ENCODE results near the gene RAB29. TPM values are rescaled to one million over a fixed set of nuclear protein-coding genes. Genes with fewer than 3 reads are reported as not detected.

Gene RAB29
- polyA plus RNA-seq, 3 donors = 23.2 to 32.2 (median 31.5) TPM

DNA sequence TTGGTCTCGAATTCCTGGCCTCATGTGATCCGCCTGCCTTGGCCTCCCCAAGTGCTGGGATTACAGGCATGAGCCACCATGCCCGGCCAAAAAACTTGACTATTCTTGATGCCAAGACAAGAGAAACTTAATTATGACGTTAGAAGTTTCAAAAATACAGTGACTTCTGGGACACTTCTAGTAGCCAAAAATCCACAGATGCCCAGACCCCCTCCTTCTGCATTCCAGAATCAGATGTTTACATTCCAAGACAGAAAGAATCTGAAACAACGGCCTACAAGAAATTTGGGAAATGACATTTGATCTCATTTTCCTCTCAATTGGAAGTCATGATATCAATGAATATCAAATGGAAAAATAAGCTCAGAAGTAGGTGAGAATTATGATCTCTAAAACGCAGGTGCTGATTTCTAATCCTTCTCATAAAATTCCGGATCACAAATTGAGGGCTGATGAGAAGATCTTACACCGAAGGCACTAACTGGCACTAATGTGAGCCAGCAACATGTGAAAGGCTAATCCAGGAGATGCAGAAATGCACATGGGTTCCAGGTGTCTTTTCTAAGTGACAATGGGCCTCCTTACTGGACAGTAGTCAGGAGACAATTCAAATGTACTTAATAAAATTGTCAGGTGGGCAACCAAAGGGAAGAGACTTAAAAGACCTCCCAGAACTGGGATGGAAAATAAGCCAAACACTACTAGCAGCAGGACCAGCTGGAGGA is 5.5 kb downstream of the RAB29 start:
- peaks cover 0 to 2% (median 0%) of the 10 kb centered on the region in 3 donors for H3K27me3 Mint-ChIP-seq (ENCODE audit: low read depth in 3 of 3)
- H3K4me1 ChIP-seq (ENCODE audit: control insufficient read depth in 1 of 2, insufficient read depth in 2 of 2, low read length in 2 of 2) = peaks cover 9 to 13% of the 10 kb centered on the region in 2 donors
- H2AFZ ChIP-seq (ENCODE audit: insufficient read depth, low read depth, low read length, poor library complexity, severe bottlenecking) = no peak overlapping the region
- H3K9me3 Mint-ChIP-seq = no peaks in the 10 kb centered on the region
- peaks cover 23 to 54% of the 10 kb centered on the region in 2 donors for H3K36me3 ChIP-seq (replicated peaks in 1 of 2; ENCODE audit: control insufficient read depth in 1 of 2, insufficient read depth in 2 of 2, low read length in 2 of 2)
- no peaks in the 10 kb centered on the region for H3K9me3 ChIP-seq (replicated peaks in 1 of 2; ENCODE audit: control insufficient read depth in 1 of 2, insufficient read depth in 1 of 2, low read length in 2 of 2)
- H3K27me3 ChIP-seq (ENCODE audit: control insufficient read depth in 2 of 2, insufficient read depth in 2 of 2, low read length in 2 of 2) = no peaks in the 10 kb centered on the region
- no peak overlapping the region for H3K4me3 ChIP-seq (replicated peaks in 1 of 3; ENCODE audit: low read depth in 2 of 3, low read length in 3 of 3)
- H4K20me1 ChIP-seq (ENCODE audit: insufficient read depth, low read length) = no peaks in the 10 kb centered on the region
- H3K27ac ChIP-seq (ENCODE audit: low read depth in 1 of 2, low read length in 2 of 2) = no peak overlapping the region
- TF ChIP-seq, protein P1, sequence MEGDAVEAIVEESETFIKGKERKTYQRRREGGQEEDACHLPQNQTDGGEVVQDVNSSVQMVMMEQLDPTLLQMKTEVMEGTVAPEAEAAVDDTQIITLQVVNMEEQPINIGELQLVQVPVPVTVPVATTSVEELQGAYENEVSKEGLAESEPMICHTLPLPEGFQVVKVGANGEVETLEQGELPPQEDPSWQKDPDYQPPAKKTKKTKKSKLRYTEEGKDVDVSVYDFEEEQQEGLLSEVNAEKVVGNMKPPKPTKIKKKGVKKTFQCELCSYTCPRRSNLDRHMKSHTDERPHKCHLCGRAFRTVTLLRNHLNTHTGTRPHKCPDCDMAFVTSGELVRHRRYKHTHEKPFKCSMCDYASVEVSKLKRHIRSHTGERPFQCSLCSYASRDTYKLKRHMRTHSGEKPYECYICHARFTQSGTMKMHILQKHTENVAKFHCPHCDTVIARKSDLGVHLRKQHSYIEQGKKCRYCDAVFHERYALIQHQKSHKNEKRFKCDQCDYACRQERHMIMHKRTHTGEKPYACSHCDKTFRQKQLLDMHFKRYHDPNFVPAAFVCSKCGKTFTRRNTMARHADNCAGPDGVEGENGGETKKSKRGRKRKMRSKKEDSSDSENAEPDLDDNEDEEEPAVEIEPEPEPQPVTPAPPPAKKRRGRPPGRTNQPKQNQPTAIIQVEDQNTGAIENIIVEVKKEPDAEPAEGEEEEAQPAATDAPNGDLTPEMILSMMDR (IDR thresholded peaks at IDR 0.05) = no peak
- intact Hi-C loops (cut with micrococcal nuclease) = no loop called here
- no peak overlapping the region for H3K9ac ChIP-seq (ENCODE audit: insufficient read depth, low read length, poor library complexity, severe bottlenecking)
- peaks cover 61% of the 10 kb centered on the region in 2 donors for H3K36me3 Mint-ChIP-seq
- DNase-seq = no peak
- peaks cover 16% of the 10 kb centered on the region for H3K4me1 Mint-ChIP-seq
- H3K4me2 ChIP-seq (replicated peaks; ENCODE audit: extremely low read depth, low read length, poor library complexity, severe bottlenecking) = no peak overlapping the region
- 100% methylated on average over 5 of the region's 8 CpGs for WGBS (ENCODE audit: insufficient coverage)
- H3K27ac Mint-ChIP-seq = no peak overlapping the region
- peaks cover 19% of the 10 kb centered on the region for H3K79me2 ChIP-seq (ENCODE audit: insufficient read depth, low read length)
- no peak overlapping the region for H3K4me3 Mint-ChIP-seq

DNA sequence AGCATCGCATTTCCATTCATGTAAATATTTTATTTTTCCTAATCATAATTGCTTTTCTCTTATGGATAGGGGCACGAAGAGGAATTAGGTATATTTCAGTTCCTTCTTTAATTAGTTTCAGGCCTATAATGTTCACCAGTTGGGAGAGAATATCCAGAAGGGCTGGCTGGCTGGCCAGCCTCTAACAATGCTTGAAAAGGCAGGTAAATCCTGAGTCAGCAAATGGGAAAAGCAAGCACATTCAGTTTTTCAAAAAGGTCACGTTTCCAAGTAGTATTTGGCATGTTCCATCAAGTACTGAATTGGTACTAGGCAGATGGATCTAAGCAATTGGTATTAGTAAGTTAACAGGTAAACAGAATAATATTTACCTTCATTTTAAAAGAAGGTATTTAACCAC is 8.0 kb downstream of the RAB29 start:
- H3K36me3 Mint-ChIP-seq = peaks cover 52 to 62% of the 10 kb centered on the region in 2 donors

More for the DNA sequence above, 8.0 kb downstream of the RAB29 start:
- Mint-ChIP-seq H3K27ac (no peak overlapping the region), H3K4me1 (peaks cover 3% of the 10 kb centered on the region), H3K4me3 (no peak overlapping the region), H3K9me3 (no peaks in the 10 kb centered on the region), H3K27me3 (ENCODE audit: low read depth in 3 of 3) (peaks cover 0 to 2% (median 0%) of the 10 kb centered on the region in 3 donors)
- H2AFZ ChIP-seq (ENCODE audit: insufficient read depth, low read depth, low read length, poor library complexity, severe bottlenecking) = no peak overlapping the region
- no peaks in the 10 kb centered on the region for H3K9me3 ChIP-seq (replicated peaks in 1 of 2; ENCODE audit: control insufficient read depth in 1 of 2, insufficient read depth in 1 of 2, low read length in 2 of 2)
- no peaks in the 10 kb centered on the region for H4K20me1 ChIP-seq (ENCODE audit: insufficient read depth, low read length)
- no peak for DNase-seq
- H3K27me3 ChIP-seq (ENCODE audit: control insufficient read depth in 2 of 2, insufficient read depth in 2 of 2, low read length in 2 of 2) = no peaks in the 10 kb centered on the region
- peaks cover 23 to 60% of the 10 kb centered on the region in 2 donors for H3K36me3 ChIP-seq (replicated peaks in 1 of 2; ENCODE audit: control insufficient read depth in 1 of 2, insufficient read depth in 2 of 2, low read length in 2 of 2)
- H3K27ac ChIP-seq (ENCODE audit: low read depth in 1 of 2, low read length in 2 of 2) = no peak overlapping the region
- no peaks in the 10 kb centered on the region for H3K4me1 ChIP-seq (ENCODE audit: control insufficient read depth in 1 of 2, insufficient read depth in 2 of 2, low read length in 2 of 2)
- TF ChIP-seq, protein P1 (IDR thresholded peaks at IDR 0.05) = no peak
- no CpG with 5 or more reads among the region's 3 CpGs for WGBS (ENCODE audit: insufficient coverage)
- no peak overlapping the region for H3K4me2 ChIP-seq (replicated peaks; ENCODE audit: extremely low read depth, low read length, poor library complexity, severe bottlenecking)
- no peak overlapping the region for H3K4me3 ChIP-seq (replicated peaks in 1 of 3; ENCODE audit: low read depth in 2 of 3, low read length in 3 of 3)
- no peaks in the 10 kb centered on the region for H3K79me2 ChIP-seq (ENCODE audit: insufficient read depth, low read length)
- no peak overlapping the region for H3K9ac ChIP-seq (ENCODE audit: insufficient read depth, low read length, poor library complexity, severe bottlenecking)
- intact Hi-C loops (cut with micrococcal nuclease) = no loop called here

All from CD14-positive monocyte (primary cell).